SIG-M5 treated with dmso at 0.1 percent for 504 hours (cell line): ENCODE results near the gene GTF2I.
"Not testable (repeated sequence)": the region's sequence is repeated elsewhere in the genome, so short reads cannot be mapped to it uniquely, and the experiment has no call there.

ENCODE experiments used
- DNase-seq: peaks from one replicate; lab custom pipeline; 2025; ENCODE audit not compliant: unreplicated experiment; lab: John Stamatoyannopoulos, UW

Gene GTF2I

GRCh38 chr7:74709880-74710671 is 52.6 kb downstream of the GTF2I start:
- DNase-seq, result no peak

- no peak for DNase-seq
These were observed 56.0 kb downstream of the GTF2I start for GRCh38 chr7:74713567-74713966.

GRCh38 chr7:74717889-74718288 is 60.4 kb downstream of the GTF2I start:
- no peak for DNase-seq

- DNase-seq, result no peak
These were observed 60.8 kb downstream of the GTF2I start for GRCh38 chr7:74718336-74718735.

- no peak for DNase-seq
These were observed 64.6 kb downstream of the GTF2I start for GRCh38 chr7:74722153-74722552.

- no peak for DNase-seq
These were observed 68.3 kb downstream of the GTF2I start for GRCh38 chr7:74725840-74726239.

GRCh38 chr7:74726309-74727101 is 69.0 kb downstream of the GTF2I start:
- DNase-seq, result no peak

- not testable (repeated sequence) for DNase-seq
These were observed 71.2 kb downstream of the GTF2I start for GRCh38 chr7:74728686-74729085.

- DNase-seq, result not testable (repeated sequence)
These were observed 72.7 kb downstream of the GTF2I start for GRCh38 chr7:74730186-74730585.

- not testable (repeated sequence) for DNase-seq
These were observed 82.6 kb downstream of the GTF2I start for GRCh38 chr7:74739974-74740703.

GRCh38 chr7:74743936-74744557 is 86.5 kb downstream of the GTF2I start:
- DNase-seq, result not testable (repeated sequence)

- not testable (repeated sequence) for DNase-seq
These were observed 96.5 kb downstream of the GTF2I start for GRCh38 chr7:74753921-74754482.

GRCh38 chr7:74756673-74757072 is 99.2 kb downstream of the GTF2I start:
- DNase-seq, result not testable (repeated sequence)

GRCh38 chr7:74758268-74758667 is 100.8 kb downstream of the GTF2I start:
- not testable (repeated sequence) for DNase-seq

- DNase-seq, result not testable (repeated sequence)
These were observed 101.5 kb downstream of the GTF2I start for GRCh38 chr7:74758982-74759381.

- DNase-seq, result not testable (repeated sequence)
These were observed 107.8 kb downstream of the GTF2I start for GRCh38 chr7:74765205-74765918.

- DNase-seq, result not testable (repeated sequence)
These were observed 109.0 kb downstream of the GTF2I start for GRCh38 chr7:74766509-74766908.

GRCh38 chr7:74766991-74767390 is 109.5 kb downstream of the GTF2I start:
- DNase-seq, result not testable (repeated sequence)

- not testable (repeated sequence) for DNase-seq
These were observed 112.5 kb downstream of the GTF2I start for GRCh38 chr7:74770062-74770461.

GRCh38 chr7:74772093-74772492 is 114.6 kb downstream of the GTF2I start:
- not testable (repeated sequence) for DNase-seq
